COLO668 (cell line): ENCODE results near the gene HNRNPA2B1.
"Not testable (repeated sequence)": the region's sequence is repeated elsewhere in the genome, so short reads cannot be mapped to it uniquely, and the experiment has no call there.

ENCODE experiments used
- DNase-seq: peaks from one replicate; lab custom pipeline; 2025; ENCODE audit not compliant: unreplicated experiment; lab: John Stamatoyannopoulos, UW

HNRNPA2B1 gene

DNA sequence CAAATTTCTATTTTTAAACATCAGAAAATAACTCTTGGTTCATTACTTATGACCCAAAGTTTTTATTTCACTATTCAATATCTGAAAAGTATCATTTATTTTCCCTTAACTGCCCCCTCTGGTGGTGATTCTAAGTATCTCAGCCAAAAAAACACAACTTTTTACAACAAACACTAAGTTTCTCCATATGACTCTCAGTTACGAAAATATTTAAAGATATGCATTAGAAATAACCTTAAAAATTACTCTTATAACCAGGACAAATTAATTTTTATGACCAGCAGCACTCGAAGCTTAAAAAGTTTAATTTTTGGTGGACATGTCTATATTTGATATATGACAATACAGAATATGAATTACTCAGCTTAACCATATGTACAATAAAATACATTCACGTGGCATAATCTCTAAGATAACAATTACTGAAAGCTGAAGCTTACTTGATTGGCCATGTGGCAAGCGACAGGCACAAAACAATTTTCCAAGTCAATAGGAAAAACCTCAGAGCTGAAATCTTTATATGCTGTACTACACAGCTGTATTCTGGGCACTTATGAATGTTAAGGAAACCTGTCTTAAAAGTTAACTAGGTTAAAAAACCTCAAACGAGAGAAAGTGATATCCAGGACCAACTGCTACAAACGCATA, 2.3 kb downstream of the HNRNPA2B1 start:
- DNase-seq = no peak

DNA sequence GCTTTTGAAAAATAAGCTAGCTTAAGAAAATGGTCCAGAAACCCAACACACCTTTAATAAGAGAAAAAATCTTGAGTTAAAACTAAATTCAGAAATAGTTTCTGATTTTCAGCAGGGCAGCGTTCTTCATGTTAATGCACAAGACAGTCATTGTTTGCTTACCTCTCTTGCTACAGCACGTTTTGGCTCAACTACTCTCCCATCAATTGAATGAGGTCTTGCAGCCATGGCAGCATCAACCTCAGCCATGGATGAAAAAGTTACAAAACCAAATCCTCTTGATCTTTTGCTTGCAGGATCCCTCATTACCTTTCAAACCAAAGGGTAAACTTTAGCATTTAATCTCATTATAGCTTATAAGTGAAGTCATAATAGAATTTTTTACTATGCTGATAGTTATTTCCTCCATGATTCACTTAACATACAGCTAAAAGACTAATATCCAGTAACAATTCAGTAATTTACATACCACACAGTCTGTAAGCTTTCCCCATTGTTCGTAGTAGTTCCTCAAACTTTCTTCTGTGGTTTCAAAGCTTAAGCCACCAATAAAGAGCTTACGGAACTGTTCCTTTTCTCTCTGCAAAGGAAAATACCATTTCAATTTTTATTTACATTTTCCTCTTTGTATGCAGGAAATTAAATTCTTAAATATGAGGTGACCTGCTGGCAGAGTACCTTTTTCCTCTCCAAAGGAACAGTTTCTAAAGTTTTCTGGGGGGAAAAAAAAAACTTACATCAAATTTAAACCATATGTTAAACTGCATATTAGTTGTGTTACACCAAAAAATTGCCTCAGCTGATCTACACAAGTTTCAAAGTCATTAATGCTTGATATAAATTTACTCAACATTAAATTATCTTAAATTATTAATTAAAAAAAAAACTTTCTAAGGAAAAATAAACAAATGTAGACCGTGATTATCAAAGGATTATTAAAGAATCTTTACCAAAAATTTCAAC, 3.1 kb downstream of the HNRNPA2B1 start:
- no peak for DNase-seq

DNA sequence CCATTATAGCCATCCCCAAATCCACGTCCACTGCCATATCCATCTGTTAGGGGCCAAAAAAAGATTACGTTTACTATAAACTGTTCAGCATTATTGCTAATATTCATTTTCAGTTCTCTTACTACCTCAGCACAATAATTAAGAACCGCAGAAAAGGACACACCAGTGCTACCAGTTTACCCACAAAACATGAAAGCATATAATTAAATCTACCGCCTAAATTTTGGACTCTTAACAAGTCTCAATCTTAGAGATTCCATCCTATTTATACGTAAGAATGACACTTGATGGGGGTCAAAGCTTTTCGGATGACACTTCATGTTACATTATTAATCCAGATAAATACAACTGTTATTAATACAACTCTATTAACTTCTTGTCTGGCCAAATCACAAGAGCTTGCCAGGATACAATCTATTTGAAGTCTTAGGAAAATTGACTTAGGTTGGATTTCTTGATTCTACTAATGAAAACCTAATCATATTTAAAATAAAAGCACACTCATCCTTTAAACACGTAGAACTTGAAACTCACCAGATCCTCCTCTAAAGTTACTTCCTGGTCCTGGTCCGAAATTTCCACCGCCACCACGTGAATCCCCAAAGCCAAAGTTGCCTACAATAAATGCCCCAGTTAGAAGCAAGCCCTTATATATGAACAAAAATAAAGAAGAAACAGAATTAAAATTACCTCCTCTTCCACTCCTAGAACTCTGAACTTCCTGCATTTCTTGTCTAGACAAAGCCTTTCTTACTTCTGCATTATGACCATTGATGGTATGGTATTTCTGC, 4.5 kb downstream of the HNRNPA2B1 start:
- DNase-seq = no peak

DNA sequence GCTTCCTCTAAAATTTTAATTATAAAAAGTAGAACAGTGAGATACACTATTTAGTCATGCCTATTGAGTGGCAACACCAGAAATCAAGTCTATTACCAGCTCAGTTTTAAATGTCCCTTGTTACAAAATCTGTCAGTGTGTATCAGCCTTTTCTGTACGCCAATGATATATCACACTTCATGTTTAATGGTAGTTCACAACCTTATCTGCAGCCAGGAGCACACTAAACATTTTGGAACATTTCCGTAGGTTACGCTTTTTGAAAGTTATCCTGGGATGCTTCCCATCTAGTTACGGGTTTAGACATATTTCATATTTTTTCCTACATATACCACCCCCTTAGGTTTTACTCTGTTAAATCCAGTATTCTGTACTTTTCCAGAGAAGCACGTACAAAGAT, 5.4 kb downstream of the HNRNPA2B1 start:
- no peak for DNase-seq

DNA sequence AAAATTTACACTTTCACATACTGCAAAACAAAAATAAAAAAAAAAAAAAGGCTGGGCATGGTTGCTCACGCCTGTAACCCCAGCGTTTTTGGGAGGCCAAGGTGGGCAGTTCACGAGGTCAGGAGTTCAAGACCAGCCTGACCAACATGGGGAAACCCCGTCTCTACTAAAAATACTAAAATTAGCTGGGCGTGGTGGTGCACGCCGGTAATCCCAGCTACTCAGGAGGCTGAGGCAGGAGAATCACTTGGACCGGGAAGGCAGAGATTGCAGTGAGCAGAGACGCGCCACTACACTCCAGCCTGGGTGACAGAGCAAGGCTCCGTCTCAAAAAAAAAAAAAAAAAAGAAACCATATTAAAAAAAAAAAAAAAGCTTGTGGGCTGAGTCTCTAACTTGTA, 5.8 kb downstream of the HNRNPA2B1 start:
- DNase-seq = not testable (repeated sequence)

DNA sequence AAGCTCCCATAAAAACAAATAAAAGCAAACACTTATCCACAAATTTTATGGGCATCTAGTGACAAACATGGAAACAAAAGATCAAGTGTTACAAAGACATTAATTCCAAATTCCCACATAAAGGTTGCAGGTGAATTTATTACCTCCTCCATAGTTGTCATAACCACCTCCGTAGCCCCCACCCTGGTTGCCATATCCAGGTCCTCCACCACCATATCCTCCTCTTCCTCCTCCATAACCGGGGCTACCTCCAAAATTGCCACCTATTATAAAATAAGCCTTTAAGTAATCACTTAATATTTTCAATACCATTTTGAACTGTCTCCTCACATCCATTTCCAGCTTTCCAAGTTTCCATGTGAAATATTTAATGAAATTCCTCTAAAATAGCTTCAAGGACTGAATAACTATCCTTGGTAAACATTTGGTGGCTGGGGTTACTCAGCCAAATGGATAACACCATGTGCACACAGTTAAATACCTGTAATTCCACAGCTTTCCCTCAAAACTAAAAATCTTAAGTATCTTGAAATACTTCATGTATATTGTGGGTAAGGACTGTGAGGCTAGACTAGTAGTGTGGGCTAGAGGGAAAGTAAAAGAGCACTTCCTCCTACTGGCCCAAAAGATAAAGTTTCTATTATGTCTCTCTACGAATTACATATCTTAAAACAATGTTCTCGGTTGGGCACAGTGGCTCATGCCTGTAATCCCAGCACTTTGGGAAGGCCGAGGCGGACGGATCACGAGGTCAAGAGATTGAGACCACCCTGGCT, 6.9 kb downstream of the HNRNPA2B1 start:
- no peak for DNase-seq

DNA sequence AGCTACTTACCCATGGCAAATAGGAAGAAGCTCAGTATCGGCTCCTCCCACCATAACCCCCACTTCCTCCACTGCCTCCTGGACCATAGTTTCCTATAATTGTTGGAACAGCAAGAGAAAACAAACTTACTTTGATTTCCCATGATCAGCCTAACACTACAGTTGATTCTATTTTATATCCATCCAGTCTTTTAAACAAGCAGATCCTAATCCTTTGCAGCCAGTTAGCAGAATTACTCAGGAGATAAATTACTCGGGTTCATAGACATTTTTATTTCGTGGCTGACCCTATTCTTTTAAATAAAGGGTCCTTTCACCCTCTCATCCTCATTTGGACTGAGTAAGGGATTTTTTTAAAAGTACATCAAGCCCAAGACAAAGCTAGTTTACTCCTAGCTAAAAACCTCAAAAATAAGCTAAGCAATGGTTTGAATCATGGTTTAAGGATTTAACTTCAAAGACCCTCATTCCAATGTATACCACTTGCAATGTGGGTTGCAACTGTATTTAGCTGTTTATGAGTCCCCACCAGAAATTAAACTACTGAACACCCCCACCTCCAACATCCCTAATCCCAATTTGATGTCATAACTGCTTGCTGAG, 8.0 kb downstream of the HNRNPA2B1 start:
- DNase-seq = no peak

DNA sequence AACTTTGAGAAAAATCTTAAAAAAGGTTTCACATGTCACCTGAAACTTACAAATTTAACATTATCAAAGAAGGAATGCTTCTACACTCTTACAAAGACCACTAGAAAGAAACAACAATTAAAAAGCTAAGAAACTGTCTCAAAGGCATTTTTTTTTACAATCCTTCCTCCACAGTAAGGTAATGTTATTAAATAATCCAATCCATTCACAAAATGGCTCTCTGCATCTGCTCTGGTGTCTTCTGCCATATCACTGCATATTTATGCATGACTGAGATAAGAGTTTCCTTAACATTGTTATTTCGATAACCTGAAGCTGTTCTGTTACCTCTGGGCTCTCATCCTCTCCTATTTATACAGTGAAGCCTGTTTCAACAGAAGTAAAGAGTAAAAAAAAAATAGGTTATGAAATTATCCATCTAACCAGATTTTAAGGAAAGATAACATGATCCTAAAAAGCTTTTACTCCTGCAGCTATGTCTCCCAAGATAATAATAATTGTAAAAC, 8.5 kb downstream of the HNRNPA2B1 start:
- DNase-seq = no peak

DNA sequence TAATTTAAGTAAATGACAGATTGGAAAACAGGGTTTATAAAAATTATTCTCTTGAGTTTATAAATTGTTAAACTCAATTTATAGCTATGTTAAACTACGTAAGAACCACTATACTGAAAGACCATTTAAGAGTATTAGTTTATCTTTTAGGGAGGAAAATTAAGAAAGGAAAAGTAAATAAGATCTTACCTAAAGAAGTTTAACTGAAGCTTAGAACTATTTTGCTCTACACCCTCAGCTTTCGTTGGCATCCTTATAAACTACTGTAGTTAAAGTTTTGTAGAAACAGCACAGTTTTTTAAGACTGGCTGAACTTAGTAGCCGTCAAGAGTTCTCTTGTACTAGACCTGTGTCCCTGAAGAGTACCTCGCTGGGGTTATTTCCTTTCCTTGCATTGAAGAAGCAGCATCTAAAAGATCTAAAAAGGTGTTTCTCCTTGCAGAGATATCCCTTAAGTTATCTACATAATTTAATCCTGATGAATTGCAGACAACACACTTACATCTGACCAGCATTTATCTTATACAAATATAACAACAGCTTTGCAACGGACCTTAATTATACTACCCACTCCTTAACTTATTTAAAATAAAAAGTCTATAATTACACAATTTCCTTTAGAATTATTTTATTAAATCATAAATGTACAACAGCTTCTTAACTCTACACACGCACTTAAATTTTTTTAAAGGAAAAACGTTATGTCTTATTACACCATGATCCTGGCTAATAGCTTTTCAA, 9.1 kb downstream of the HNRNPA2B1 start:
- DNase-seq = no peak

DNA sequence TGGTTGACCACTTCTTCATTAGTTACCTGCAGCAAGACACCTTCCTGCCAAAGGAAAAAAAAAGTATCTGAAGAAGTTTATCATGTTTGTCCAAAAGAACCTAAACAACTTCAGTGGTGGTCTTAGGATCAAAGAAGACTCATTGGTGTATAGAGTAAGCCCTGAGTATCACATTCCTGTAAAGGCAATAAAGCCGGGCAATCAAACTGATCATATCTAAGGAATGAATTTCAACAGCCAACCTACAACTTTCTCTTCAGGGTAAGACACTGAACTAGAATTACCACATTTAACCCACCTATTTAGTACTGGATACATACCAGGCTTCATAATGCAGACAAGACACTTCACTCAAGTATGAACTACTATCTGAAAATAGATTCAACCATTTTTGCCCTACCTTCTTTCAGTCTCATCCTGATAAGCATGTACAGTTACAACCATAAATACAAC, 10.1 kb downstream of the HNRNPA2B1 start:
- DNase-seq = no peak

DNA sequence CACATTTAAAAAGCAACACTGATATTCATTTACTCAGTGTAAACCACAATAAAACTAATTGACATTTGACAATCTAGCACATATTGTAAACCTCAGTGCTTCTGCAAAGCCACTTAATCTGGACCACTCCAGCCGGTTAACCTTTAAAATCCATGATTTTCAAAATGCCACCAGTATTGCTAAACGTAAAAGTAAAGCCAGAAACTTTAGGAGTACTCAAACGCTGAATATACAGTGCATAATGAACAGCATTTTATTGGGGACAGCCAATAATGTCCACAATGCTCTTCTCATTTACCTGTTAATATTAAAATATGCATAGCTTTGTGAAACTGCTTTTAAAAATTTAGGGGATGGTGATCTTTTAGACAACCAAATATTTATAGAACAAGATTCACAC, 10.8 kb downstream of the HNRNPA2B1 start:
- DNase-seq = no peak

DNA sequence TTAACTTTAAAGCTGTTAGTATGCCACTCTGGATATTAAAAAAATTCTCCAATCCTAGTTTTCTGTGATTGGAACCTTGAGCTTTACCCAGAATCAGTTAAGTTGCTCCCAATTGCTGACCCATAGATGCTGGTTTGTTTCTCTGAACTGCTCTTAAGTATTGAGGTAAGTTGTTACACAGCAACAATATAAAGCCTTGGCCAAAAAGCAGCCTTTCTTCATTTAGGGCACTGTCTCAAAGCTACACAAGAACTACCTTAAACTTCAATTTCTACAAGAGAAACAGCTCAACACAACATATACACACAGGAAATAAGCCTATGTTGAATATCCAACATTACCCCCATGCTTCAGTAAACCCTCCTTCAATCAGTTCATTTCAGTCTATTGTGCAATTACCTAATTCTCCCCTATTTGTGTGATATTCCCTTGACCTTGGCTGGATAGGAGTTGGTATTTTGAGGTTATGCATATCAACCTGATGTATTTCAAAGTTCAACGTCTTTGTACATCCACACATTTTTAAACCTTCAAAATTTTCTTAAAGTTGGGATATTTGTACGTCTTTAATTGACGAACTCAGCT, 11.5 kb downstream of the HNRNPA2B1 start:
- DNase-seq = no peak

DNA sequence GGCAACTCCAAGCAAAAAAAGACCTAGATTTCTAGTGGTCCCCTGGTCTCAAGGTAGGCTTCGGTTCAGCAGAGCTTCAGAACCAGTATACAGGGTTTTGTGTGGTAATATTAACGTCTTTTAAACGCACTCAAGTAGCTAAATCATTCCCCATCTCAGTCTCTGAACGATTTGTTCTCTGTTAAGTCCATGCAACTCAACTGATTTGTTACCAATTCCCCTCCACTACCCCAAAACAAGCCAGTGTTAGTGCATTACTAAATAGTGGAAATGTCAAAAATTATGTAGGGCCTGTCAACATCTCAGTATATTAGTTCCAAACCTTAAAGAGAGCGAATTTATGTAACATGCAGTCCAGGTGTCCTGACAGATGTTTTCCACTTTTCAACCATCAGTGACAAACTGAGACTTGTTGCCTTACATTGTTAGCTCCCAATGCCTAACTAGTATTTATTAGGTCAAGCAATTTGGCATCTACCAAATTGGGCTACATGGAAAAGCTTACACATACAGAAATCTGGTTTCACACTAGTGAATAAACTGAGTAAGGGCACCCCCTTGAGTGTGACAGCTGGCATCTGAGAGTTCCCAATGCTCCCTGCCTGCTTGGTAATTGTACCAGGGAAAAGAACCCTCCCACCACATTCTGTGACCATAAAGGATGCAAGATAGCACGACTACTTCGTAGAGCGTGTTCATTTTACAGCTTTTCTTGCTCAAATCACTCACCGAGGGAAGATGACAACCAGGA, 12.2 kb downstream of the HNRNPA2B1 start:
- no peak for DNase-seq

DNA sequence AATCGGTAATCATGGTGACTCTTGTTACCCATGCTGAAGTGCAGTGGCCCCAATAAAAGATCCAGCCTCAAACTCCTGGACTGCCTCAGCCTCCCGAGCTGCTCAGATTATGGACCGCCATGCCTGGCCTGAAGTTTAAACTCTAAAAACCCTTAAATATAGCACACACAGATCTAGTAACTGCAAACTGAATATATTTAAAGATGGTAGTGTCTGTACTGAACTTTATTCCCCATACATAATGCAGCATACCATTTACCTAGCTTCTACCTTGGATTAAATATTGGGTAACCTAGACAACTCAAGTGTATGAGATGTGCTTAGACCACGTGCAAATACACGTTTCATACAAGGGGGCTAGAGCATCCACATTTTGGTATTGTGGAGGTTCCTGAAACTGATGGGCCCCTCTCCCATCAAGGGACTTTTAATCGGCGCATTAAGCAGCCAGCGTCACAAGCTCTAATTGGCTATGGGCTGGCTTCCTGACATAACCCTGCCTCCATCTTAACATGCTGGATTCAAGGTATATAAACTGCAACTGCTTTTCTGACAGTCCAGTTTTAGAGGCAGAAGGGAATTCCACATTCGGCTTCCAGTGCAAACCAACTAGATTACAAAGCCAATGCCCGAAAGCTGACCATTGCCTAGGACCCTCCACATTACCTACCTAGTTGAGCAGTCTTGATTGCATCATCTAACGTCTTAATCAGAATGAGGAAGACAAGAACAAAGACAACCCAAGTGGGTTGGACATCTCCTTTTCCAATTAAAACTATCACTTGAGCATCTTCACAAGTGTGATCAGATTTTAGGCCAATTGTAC, 13.0 kb downstream of the HNRNPA2B1 start:
- no peak for DNase-seq

DNA sequence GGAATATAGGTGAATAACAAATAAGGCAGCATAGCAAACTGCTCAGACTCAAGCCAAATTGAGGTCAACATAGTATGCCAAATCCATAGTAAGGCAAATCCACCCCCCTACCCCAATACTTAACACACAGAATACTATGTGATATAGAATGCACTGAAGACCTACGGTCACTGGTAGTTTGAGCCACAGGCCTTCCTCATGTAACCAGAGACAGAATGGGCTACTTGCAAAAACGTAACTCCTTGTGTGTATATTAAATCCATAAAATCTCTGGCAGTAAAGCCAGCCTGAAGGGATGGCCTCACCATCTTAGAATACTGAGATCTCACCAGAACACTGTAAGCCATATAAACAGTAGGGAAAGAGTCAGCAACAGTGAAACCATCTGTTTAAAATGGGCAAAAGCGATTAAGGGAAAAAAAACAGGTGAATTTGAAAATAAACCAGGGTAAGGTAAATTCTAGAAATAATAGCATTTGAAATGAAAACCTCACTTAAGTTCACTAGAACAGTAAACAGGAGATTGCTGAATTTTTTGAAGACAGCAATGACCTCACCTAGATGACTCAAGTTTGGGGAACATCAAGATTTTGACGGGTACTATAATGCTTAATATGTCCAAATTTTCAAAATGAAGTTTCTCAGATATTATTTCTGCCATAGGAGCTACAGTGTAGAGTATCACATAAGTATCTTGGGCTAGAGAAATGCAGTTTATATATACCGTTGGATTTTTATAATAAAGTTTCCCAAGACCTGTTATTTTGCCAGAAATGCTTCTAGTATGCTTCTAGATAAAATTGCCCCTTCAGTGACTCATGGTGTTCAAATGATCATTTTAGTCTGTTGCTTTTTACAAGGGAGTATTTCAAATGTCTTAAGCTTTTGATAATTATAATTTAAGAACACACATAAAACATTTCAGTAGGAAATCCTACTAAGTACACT, 13.9 kb downstream of the HNRNPA2B1 start:
- no peak for DNase-seq

DNA sequence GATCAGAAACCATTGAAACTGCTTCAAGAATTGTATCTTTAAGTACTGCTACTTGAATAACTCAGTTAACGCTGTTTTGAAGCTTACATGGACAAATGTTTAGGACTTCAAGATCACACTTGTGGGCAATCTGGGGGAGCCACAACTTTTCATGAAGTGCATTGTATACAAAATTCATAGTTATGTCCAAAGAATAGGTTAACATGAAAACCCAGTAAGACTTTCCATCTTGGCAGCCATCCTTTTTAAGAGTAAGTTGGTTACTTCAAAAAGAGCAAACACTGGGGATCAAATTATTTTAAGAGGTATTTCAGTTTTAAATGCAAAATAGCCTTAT, 14.7 kb downstream of the HNRNPA2B1 start:
- no peak for DNase-seq
